ENCODE results near the gene STAT3. TPM values are rescaled to one million over a fixed set of nuclear protein-coding genes. Genes with fewer than 3 reads are reported as not detected.
"Not testable (repeated sequence)": the region's sequence is repeated elsewhere in the genome, so short reads cannot be mapped to it uniquely, and the experiment has no call there.

The STAT3 gene
- total RNA-seq, 1 experiment from 2014 or later: 61.0 TPM

DNA sequence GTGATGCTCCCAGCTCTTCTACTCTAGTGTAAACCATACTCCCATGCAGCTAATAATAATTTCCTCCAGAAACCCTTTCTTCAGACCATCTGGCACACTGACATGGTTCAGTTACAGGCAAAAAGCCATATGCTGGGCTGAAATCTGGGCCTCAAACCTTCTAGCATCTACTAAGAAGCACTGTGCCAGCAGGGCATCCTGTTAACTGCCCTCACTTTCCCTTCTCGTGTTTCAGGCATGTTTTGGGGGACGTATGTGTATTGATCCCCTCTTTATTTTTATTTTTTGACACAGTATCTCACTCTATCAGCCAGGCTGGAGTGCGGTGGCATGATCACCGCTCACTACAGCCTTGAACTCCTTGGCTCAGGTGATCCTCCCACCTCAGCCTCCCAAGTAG lies 66.7 kb downstream of the STAT3 start:
- Histone ChIP-seq H3K4me3 (replicated peaks in 1 of 2; ENCODE audit: low read depth in 1 of 2, low read length in 2 of 2) (no peak overlapping the region), H4K20me1 (ENCODE audit: insufficient read depth) (no peaks in the 10 kb centered on the region), H3K27ac (ENCODE audit: low read depth, low read length) (no peak overlapping the region), H3K4me2 (ENCODE audit: low read length) (no peak overlapping the region), H2AFZ (ENCODE audit: low read depth, low read length, poor library complexity, severe bottlenecking) (no peak overlapping the region), H3K36me3 (ENCODE audit: control insufficient read depth in 1 of 2, insufficient read depth in 2 of 2, low read length in 2 of 2) (peaks cover 7 to 12% of the 10 kb centered on the region in 2 experiments; a peak in 3 of 4 replicates), H3K79me2 (ENCODE audit: insufficient read depth, low read length) (no peaks in the 10 kb centered on the region), H3K9me2 (ENCODE audit: insufficient read depth) (no peaks in the 10 kb centered on the region), H3K4me1 (ENCODE audit: control insufficient read depth in 1 of 2, insufficient read depth in 2 of 2, low read length in 2 of 2) (peaks cover 18 to 30% of the 10 kb centered on the region in 2 experiments), H3K9ac (ENCODE audit: low read length) (no peak overlapping the region), H3K9me3 (ENCODE audit: control insufficient read depth in 1 of 2, insufficient read depth in 1 of 2, low read depth in 1 of 2, low read length in 2 of 2) (no peaks in the 10 kb centered on the region), H3K27me3 (ENCODE audit: insufficient read depth, low read length) (no peaks in the 10 kb centered on the region)
- CTCF ChIA-PET: interaction anchor here (0.7 to 5.9 kb wide), 5 partner anchors 14 to 206 kb away, joined by 3 to 33 read pairs (median 5); no protein-coding TSS in a partner anchor
- TF ChIP-seq ZNF274 (IDR thresholded peaks at IDR 0.05; ENCODE audit: low read depth, low read length) (no peak), JUND (IDR thresholded peaks at IDR 0.05) (no peak), POLR2AphosphoS5 (IDR thresholded peaks at IDR 0.05; ENCODE audit: low read depth, low read length) (no peak), EZH2 (IDR thresholded peaks at IDR 0.05) (no peak), EGR1 (IDR thresholded peaks at IDR 0.05; ENCODE audit: low read depth) (no peak), ZBTB33 (IDR thresholded peaks at IDR 0.05; ENCODE audit: extremely low read depth, insufficient replicate concordance, low read length) (no peak), SP1 (IDR thresholded peaks at IDR 0.05; ENCODE audit: low read depth) (no peak)
- RAD21 ChIA-PET (ENCODE audit: low non-redundant PET in 1 of 2, low total read pairs in 2 of 2, uncharacterized antibody in 2 of 2, unreplicated experiment in 2 of 2): no interaction called here
- DNase-seq (ENCODE audit: low read depth, low spot score) (no peak), ATAC-seq (no peak)
- BruUV-seq (replicated peaks): no TSS peak
- POLR2A ChIA-PET: no interaction called here
- intact Hi-C loops (cut with micrococcal nuclease): no loop called here

DNA sequence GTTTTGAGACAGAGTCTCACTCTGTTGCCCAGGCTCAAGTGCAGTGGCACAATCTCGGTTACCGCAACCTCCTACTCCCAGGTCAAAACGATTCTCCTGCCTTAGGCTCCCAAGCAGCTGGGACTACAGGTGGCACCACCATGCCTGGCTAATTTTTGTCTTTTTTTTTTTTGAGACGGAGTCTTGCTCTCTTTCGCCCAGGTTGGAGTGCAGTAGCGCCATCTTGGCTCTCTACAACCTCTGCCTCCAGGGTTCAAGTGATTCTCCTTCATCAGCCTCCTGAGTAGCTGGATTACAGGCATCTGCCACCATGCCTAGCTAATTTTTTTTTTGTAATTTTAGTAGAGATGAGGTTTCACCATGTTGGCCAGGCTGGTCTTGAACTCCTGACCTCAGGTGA lies 70.3 kb downstream of the STAT3 start:
- H3K27me3 ChIP-seq (ENCODE audit: insufficient read depth, low read length); H3K79me2 ChIP-seq (ENCODE audit: insufficient read depth, low read length); H3K4me3 ChIP-seq (replicated peaks in 1 of 2; ENCODE audit: low read depth in 1 of 2, low read length in 2 of 2); DNase-seq (ENCODE audit: low read depth, low spot score); BruUV-seq (replicated peaks); H3K4me1 ChIP-seq (ENCODE audit: control insufficient read depth in 1 of 2, insufficient read depth in 2 of 2, low read length in 2 of 2); H4K20me1 ChIP-seq (ENCODE audit: insufficient read depth); H3K4me2 ChIP-seq (ENCODE audit: low read length); H3K9me3 ChIP-seq (ENCODE audit: control insufficient read depth in 1 of 2, insufficient read depth in 1 of 2, low read depth in 1 of 2, low read length in 2 of 2); H3K9me2 ChIP-seq (ENCODE audit: insufficient read depth); H3K27ac ChIP-seq (ENCODE audit: low read depth, low read length); H2AFZ ChIP-seq (ENCODE audit: low read depth, low read length, poor library complexity, severe bottlenecking); RAD21 ChIA-PET (ENCODE audit: low non-redundant PET in 1 of 2, low total read pairs in 2 of 2, uncharacterized antibody in 2 of 2, unreplicated experiment in 2 of 2); H3K9ac ChIP-seq (ENCODE audit: low read length); ATAC-seq; POLR2A ChIA-PET; intact Hi-C loops (cut with micrococcal nuclease): not testable (repeated sequence)
- peaks cover under 1 to 19% of the 10 kb centered on the region in 2 experiments; a peak in 3 of 4 replicates for H3K36me3 ChIP-seq (ENCODE audit: control insufficient read depth in 1 of 2, insufficient read depth in 2 of 2, low read length in 2 of 2)
- CTCF ChIA-PET: interaction anchor here (1.3 kb wide), 1 partner anchor 209 kb away, joined by 4 read pairs; no protein-coding TSS in a partner anchor
